Measurements from ENCODE around the gene EHD1. TPM values are rescaled to one million over a fixed set of nuclear protein-coding genes. Genes with fewer than 3 reads are reported as not detected.
A peak's percentile ranks its signal among the peaks of the same experiment; 100 is the strongest.

EHD1 gene
- total RNA-seq, 1 donor from 2014 or later, result 357 TPM

GRCh38 chr11:64855596-64856304 is 22.7 kb downstream of the EHD1 start:
- no peak for ATAC-seq (ENCODE audit: low read depth)
- no peaks in the 10 kb centered on the region for H3K9me3 Mint-ChIP-seq
- TF ChIP-seq CTCF (IDR thresholded peaks at IDR 0.05), result no peak
- CTCF ChIA-PET, result interaction anchor here (1.1 to 12.6 kb wide), 4 partner anchors 8 to 32 kb away, joined by 5 to 213 read pairs (median 86); partner anchors contain the start of gene EHD1
- DNase-seq, result no peak
- intact Hi-C loops (cut with micrococcal nuclease), result no loop called here
- H3K4me3 Mint-ChIP-seq, result peak overlapping the region; percentile 56
- POLR2A ChIA-PET, result interaction anchor here (0.5 to 27.6 kb wide), 5 partner anchors 9 to 266 kb away, joined by 3 to 1194 read pairs (median 3); partner anchors contain the start of genes EHD1, FAU and RASGRP2
- H3K4me1 Mint-ChIP-seq, result peaks cover 96% of the 10 kb centered on the region
- H3K27ac Mint-ChIP-seq, result peak overlapping the region; percentile 82
- H3K27me3 Mint-ChIP-seq, result no peaks in the 10 kb centered on the region
- peaks cover 74% of the 10 kb centered on the region for H3K36me3 Mint-ChIP-seq (ENCODE audit: low read depth)

GRCh38 chr11:64854534-64855502 is 23.6 kb downstream of the EHD1 start:
- intact Hi-C loops (cut with micrococcal nuclease), result no loop called here
- no peak for DNase-seq
- Mint-ChIP-seq H3K4me3 (peak overlapping the region; percentile 56), H3K4me1 (peaks cover 94% of the 10 kb centered on the region), H3K36me3 (ENCODE audit: low read depth) (peaks cover 69% of the 10 kb centered on the region), H3K9me3 (no peaks in the 10 kb centered on the region), H3K27me3 (no peaks in the 10 kb centered on the region), H3K27ac (peak overlapping the region; percentile 95)
- ATAC-seq (ENCODE audit: low read depth), result no peak
- TF ChIP-seq CTCF (IDR thresholded peaks at IDR 0.05), result no peak
- CTCF ChIA-PET, result interaction anchor here (2.1 to 12.6 kb wide), 3 partner anchors 9 to 23 kb away, joined by 8 to 213 read pairs (median 163); partner anchors contain the start of gene EHD1
- POLR2A ChIA-PET, result interaction anchor here (0.5 to 27.6 kb wide), 4 partner anchors 10 to 566 kb away, joined by 3 to 1194 read pairs (median 329); partner anchors contain the start of gene EHD1

- peak overlapping the region; percentile 95 for H3K27ac Mint-ChIP-seq
- ChIA-PET POLR2A (interaction anchor here (0.7 to 27.6 kb wide), 7 partner anchors 10 to 567 kb away, joined by 3 to 1194 read pairs (median 6); partner anchors contain the start of genes EHD1 and SF1), CTCF (interaction anchor here (2.0 to 12.6 kb wide), 4 partner anchors 10 to 38 kb away, joined by 5 to 213 read pairs (median 90); partner anchors contain the start of gene EHD1)
- no peak for ATAC-seq (ENCODE audit: low read depth)
- H3K36me3 Mint-ChIP-seq (ENCODE audit: low read depth), result peaks cover 62% of the 10 kb centered on the region
- H3K27me3 Mint-ChIP-seq, result no peaks in the 10 kb centered on the region
- DNase-seq, result no peak
- peak overlapping the region; percentile 56 for H3K4me3 Mint-ChIP-seq
- H3K4me1 Mint-ChIP-seq, result peaks cover 94% of the 10 kb centered on the region
- intact Hi-C loops (cut with micrococcal nuclease), result no loop called here
- no peaks in the 10 kb centered on the region for H3K9me3 Mint-ChIP-seq
- TF ChIP-seq CTCF (IDR thresholded peaks at IDR 0.05), result no peak
Observed at GRCh38 chr11:64854157-64854533, 24.3 kb downstream of the EHD1 start.

- Mint-ChIP-seq H3K36me3 (ENCODE audit: low read depth) (peaks cover 58% of the 10 kb centered on the region), H3K27ac (peak overlapping the region; percentile 95), H3K27me3 (no peaks in the 10 kb centered on the region), H3K4me3 (peak overlapping the region; percentile 75), H3K4me1 (peaks cover 94% of the 10 kb centered on the region), H3K9me3 (no peaks in the 10 kb centered on the region)
- no peak for TF ChIP-seq CTCF (IDR thresholded peaks at IDR 0.05)
- ATAC-seq (ENCODE audit: low read depth) (no peak), DNase-seq (peak; percentile 30)
- intact Hi-C loops (cut with micrococcal nuclease), result no loop called here
- POLR2A ChIA-PET, result interaction anchor here (0.6 to 27.6 kb wide), 11 partner anchors 11 to 567 kb away, joined by 3 to 1194 read pairs (median 6); partner anchors contain the start of genes ARL2, EHD1, MAP4K2 and RASGRP2
- CTCF ChIA-PET, result interaction anchor here (0.9 to 12.6 kb wide), 7 partner anchors 10 to 161 kb away, joined by 3 to 213 read pairs (median 5); partner anchors contain the start of genes ARL2 and EHD1
Observed at GRCh38 chr11:64853709-64854108, 24.7 kb downstream of the EHD1 start.
